GM15510 (cell line): ENCODE measurements around the gene GLIS1.

Experiments used
- POLR2A ChIP-seq: IDR thresholded peaks from 3 replicates; pipeline ENCODE4 v1.6.1; 2011; ENCODE audit warnings: borderline replicate concordance; ENCODE audit not compliant: insufficient read length; ENCODE audit errors: extremely low read depth

GLIS1 gene

DNA sequence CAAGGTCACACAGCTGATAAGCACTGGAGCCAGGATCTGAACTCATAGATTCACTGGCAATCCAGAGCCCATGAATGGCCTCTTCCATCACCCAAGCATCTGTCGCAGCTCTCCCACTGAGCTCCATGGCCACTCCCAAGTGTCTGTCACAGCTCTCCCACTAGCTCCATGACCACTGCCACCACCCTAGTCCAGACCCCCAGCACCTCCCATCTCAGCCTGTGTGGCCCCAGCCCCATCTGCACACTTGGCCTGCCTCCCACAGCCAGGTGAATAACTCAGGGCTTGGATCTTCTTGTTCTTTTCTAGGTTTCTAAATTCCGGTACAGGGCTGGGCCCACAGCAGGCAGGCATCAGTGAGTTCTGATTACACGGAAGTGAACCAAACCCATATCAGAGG, 76.0 kb downstream of the GLIS1 start:
- TF ChIP-seq POLR2A = no peak

DNA sequence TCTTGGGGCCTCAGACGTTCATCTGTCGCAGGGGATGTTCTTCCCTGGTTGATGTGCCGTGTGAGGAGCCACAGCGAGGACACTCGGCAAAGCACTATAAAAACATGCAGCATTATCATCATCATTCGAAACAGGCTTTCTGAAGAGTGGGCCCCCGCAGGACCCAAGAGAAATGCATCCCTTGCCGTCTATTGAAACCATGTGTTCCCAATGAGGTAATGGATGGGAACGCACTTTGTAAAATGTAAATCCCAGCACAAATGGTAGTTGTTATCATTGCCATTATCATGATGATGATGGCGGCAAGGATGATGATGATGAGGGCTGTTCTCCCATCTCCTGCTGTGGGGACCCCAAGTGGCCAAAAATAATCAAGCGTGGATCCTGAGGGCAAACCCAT, 76.8 kb downstream of the GLIS1 start:
- TF ChIP-seq POLR2A = no peak

DNA sequence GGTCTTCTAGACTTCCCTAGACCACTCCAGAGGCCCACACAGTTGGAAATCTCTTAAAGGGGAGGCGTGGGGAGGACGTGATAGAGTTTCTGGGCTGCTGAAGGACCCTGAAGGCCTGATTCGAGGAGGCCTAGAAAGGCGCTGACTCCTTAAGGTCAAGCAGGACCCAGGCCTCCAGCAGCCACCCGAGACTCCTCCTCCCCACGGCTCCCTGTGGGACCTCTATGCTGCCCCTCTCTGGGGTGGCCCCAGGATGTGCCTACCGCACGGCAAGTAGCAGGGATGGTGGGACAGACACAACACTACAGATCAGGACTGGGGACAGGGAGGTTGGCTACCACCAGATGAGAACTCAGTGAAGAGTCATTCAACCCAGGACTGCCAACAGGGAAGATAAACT, 77.5 kb downstream of the GLIS1 start:
- no peak for TF ChIP-seq POLR2A

DNA sequence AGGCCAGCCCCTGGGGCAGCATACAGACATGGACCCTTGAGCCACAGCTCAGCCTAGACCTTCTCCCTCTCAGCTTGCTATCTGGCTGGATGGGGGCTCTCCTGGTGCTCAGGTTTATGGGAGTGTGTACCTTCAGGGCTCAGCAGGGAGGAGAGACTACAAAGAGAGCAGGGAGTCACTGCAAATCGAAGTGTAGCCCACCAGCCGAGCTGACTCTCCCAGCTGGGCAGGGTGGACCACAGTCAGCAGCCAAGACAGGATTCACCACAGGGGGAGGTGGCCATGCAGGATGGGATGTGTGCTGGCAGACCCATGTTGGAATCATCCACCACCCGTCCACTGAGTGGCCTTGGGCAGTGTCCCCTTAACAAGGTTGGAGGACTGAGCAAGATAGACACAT, 78.3 kb downstream of the GLIS1 start:
- no peak for TF ChIP-seq POLR2A

DNA sequence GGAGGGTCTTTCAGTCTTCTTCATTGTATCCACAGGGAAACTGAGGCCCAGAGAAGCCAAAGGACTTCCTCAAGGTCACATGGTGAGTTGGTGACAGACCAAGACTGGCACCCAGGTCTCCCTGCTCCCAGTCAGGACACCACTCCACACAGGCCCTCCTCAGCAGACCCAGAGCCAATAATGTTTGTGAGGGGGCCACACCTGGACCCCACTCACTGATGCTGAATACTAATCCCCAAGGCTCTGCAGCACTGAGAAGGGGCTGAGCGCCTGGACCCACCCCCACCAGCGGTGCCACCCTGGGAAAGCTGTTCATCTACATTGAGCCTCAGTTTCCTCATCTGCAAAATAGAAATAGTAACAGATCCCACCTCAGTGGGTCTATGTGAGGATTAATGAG, 79.5 kb downstream of the GLIS1 start:
- TF ChIP-seq POLR2A = no peak

DNA sequence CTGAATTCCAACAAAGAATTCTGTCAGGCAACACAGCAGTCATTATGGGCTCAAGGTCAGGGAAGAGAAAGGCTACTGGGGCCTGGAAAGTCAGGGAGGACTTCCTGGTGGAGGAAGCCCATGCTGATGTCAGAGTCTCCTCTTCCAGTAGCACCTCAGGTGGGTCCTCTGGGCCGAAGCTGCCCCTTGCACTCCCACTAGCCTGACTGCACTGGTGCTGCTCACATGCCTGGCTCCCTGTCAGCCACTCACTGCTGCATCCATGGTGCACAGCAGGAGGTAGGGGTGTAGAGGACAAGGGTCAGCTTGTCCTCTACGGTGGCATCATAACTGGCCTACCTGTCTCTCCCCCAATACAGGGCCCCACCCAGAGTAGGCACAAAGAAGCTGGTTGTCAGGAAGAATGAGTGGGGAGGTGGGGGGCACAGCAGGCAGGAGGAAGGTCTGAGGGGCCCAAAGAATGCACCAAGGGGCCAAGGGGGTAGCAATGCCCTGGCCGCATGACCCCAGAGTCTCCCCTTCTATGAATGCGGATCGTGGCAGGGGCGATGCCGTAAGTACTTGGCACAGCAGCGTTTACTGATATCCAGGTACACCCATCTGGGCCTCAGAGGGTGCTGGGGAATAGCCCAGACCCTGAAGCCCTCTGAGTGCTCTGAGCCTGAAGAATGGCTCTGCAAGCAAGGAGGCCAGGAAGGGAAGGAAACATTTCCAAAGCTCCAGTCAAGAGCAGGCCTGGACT, 80.3 kb downstream of the GLIS1 start:
- no peak for TF ChIP-seq POLR2A

DNA sequence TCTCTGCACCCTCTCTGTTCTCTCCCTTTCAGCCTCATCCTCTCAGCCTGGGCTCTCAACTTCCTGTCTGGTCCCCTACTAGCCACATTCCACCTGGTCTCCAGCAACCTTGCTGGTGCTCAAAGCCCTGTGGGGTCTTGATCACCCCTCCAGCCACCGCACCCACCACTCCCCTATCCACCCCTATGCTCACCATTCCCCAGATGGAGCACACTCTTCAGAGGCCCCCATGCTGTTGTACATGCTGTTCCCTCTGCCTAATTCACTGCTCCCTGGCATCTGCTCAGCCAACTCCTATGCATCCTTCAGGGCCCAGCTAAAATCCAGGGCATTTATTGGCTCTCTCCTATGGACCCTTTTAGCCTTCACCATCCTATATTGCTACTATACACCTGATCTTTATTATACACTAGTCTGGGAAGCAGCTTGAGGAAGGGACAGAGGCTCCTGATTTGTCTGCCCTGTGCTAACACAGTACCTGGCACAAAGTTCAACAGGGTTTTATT, 81.0 kb downstream of the GLIS1 start:
- no peak for TF ChIP-seq POLR2A

DNA sequence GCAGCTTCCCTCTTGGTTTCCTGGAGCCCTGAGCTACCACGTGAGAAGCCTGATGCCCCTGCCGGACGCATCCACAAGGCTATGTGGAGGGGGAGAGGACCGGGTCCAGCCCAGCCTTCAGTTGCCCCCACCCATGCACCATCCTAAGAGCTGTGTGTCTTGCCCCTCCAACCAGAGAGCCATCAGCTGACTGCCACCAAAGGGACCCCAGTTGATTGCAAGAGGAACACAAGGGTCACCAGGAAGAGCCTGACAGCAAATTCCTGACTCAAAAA, 81.5 kb downstream of the GLIS1 start:
- no peak for TF ChIP-seq POLR2A

DNA sequence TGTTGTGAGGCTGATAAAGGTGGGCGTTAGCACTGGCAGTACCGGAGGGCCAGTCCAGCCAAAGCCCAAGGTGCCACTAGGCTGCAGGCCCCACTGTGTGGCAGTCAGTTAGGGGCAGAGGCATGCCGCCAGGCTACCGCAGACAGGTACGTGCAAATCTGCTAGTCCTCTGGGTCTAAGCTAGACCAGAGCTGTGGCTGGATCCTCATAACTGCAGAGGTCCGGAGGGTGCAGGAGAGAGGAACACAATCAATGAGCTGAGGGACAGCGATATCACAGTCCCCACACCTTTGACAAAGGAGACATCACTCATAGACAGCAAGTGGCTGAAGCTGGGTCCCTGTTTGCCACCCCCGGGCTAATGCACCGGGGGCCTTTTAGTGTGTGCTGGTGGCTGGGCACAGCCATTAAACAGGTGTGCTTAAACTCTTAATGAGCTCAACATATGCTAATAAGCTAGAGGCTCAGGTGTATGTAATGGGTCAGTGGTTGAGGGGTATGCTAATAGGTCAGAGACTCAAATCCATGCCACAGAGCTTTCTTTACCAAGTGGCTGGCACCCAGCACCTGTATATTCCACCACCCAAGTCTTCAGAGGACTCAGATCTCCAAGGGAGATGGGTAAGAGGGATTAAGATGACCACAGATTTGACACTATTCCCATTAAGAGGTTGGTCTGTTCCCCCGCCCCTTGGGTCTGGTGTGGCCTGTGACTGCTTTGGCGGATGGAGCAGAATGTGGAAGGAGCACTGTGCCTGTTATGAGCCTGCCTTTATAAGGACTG, 82.0 kb downstream of the GLIS1 start:
- TF ChIP-seq POLR2A = no peak

DNA sequence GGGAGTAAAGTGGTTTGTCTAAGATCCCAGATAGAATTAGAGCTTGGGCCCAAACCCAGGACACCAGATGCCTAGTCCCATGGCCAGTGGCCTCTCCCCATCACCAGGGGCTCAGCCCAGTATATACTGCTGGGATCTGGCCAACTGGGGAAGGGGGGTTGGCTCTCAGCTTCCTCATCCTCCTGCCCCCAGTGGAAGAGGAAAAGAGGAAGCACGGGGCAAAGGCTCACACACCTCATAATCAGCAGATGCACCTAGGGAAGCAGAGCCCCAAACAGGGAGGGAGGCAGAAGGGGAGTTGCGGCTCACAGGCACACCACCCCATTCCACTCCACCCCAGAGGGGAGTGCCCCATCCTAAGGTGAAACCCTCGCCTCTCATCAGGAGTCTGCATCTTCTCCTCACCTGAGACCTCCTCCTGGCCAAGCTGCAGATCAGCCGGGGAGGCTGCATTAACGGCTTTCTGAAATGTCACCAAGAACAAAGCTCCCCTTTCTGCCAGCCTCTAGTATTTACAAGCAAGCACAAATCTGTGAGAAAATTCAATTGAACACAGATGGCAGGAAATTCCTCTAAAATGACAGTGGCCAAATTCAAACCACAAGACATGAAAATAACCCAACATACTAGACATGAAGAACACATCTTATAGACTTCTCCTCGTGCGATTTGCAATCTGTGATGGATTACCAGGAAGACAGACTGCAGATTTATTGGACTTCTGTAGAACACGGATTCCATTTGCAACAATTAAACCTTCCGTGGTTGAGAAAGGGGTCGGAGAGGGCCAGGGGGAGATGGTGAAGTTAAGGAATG, 82.8 kb downstream of the GLIS1 start:
- TF ChIP-seq POLR2A = no peak

DNA sequence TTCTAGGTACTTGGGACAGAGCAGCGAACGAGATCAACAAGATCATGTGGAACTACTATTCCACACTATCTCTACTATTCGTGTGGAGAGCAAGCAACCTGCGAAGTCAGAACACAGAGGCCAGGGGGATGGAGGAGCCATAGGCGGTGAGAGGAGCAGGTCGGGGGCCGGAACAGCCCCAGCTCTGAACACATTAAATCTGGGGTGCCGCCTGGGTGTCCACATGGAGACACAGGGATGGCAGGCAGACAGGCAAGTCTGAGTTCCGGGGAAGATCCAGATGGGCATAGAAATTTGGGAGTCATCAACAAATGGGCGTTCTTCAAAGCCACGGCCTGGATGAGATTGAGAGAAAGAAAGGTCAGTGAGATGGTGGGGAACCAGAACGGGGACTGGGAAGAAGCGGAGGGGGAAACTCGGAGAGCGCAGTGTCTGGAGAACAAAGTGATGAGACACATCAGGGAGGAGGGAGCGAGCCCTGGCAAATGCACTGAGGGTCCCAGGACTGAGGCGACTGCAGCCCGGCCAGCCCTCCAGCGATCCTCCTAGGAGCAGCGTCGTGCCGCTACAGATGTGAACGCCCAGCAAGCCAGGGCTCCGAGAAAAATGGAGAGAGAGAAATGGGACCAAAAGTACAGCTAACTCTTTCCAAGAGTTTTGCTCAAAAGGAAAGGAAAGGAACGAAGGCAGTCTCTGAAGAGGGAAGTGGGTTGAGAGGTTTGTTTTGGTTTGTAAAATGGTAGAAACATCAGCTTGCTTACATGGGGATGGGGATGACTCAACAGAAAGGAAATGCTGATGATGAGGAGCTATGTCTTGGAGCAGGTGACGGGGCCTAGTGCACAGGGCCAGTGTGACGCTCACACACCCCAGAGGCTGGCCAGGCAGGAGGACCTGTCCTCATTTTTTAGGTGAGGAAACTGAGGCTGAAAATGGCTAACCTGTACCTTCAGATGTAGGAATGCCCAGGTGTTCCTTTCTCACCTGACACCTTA, 84.5 kb downstream of the GLIS1 start:
- no peak for TF ChIP-seq POLR2A

DNA sequence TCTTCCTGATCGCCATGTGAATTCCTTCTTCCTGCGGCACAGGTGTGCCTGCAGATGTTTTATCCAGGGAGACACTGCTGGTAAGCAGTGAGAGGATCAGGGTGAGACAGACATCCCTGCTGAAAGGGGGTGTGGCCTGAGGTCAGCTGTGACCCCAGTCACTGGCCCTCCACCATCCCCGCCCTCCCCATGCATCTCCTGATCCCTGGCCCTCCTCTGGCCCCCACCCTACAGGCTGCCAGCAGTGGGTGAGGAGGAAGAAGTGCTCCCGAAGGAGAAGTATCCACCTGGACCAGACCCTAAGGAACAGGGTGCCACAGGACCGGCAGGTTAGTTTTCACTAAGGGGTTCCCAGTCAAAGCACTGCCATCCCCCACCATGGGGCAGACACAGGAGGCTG, 85.3 kb downstream of the GLIS1 start:
- TF ChIP-seq POLR2A = no peak

DNA sequence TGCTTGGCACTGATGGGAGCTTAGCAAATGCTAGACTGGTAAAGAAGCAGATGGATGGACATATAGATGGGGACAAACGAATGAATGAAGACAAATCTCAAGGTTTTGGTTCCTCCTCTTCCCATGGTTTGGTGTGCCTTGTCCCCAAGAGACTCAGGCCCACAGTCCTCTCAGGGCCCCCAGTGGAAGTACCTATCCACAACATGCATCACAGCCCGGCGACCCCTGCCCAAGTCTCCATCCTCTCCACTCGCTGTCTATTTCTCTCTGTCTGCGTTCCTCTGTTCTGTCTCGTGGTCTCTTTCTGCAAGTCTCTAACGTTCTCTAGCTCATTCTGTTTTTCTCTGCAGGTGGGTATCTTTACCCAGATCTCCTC, 85.8 kb downstream of the GLIS1 start:
- TF ChIP-seq POLR2A = no peak
